Astrocyte (in vitro differentiated cells and primary cell): ENCODE results near the gene MKNK1. TPM values are rescaled to one million over a fixed set of nuclear protein-coding genes. Genes with fewer than 3 reads are reported as not detected.

ENCODE experiments used
- DNase-seq: peaks from one replicate; pipeline ENCODE4 v3.0.0-alpha.2; 2010; ENCODE audit warnings: low read depth
- FAIRE-seq: peaks from 2 replicates; lab custom pipeline; 2011; peaks lifted over from hg19 to GRCh38; lab: Jason Lieb, UNC
- H2AFZ ChIP-seq: 2 replicates; pipeline ENCODE4 v1.6.0; 2012; ENCODE audit warnings: low read depth, low read length, inconsistent platforms
- H3K27ac ChIP-seq: 2 replicates; pipeline ENCODE4 v1.5.1; 2011; ENCODE audit warnings: low read depth, low read length, inconsistent platforms
- H3K27me3 ChIP-seq: 2 replicates; pipeline ENCODE4 v1.6.0; 2011; ENCODE audit warnings: low read length, inconsistent platforms; ENCODE audit not compliant: insufficient read depth
- H3K36me3 ChIP-seq: 2 replicates; pipeline ENCODE4 v1.5.1; 2011; ENCODE audit warnings: low read length, inconsistent platforms; ENCODE audit not compliant: insufficient read depth
- H3K4me1 ChIP-seq: 2 replicates; pipeline ENCODE4 v1.5.1; 2011; ENCODE audit warnings: low read length, inconsistent platforms; ENCODE audit not compliant: insufficient read depth
- H3K4me2 ChIP-seq: 2 replicates; pipeline ENCODE4 v1.6.0; 2012; ENCODE audit warnings: low read length, inconsistent platforms
- H3K4me3 ChIP-seq: 2 replicates; pipeline ENCODE4 v1.5.1; 2011; ENCODE audit warnings: low read depth, mild to moderate bottlenecking, low read length, inconsistent platforms; ENCODE audit not compliant: insufficient read depth
- H3K79me2 ChIP-seq: 2 replicates; pipeline ENCODE4 v1.6.0; 2012; ENCODE audit warnings: mild to moderate bottlenecking, low read length, inconsistent platforms; ENCODE audit not compliant: insufficient read depth
- H3K9ac ChIP-seq: 2 replicates; pipeline ENCODE4 v1.6.0; 2012; ENCODE audit warnings: mild to moderate bottlenecking, low read length, inconsistent platforms
- H3K9me3 ChIP-seq: 2 replicates; pipeline ENCODE4 v1.5.1; 2012; ENCODE audit warnings: low read depth, mild to moderate bottlenecking, low read length, inconsistent platforms; ENCODE audit not compliant: insufficient read depth
- H4K20me1 ChIP-seq: 2 replicates; pipeline ENCODE4 v1.6.0; 2012; ENCODE audit warnings: low read length, inconsistent platforms; ENCODE audit not compliant: insufficient read depth
- H3K27ac Mint-ChIP-seq: one replicate; pipeline ENCODE4 v1.8.0; 2021; ENCODE audit warnings: mild to moderate bottlenecking, mixed read lengths; ENCODE audit not compliant: unreplicated experiment
- H3K27me3 Mint-ChIP-seq: one replicate; pipeline ENCODE4 v1.8.0; 2021; ENCODE audit warnings: low read depth, mixed read lengths; ENCODE audit not compliant: unreplicated experiment
- H3K36me3 Mint-ChIP-seq: one replicate; pipeline ENCODE4 v1.8.0; 2021; ENCODE audit warnings: low read depth, mixed read lengths; ENCODE audit not compliant: unreplicated experiment
- H3K4me1 Mint-ChIP-seq: one replicate; pipeline ENCODE4 v1.8.0; 2021; ENCODE audit warnings: low read depth, mixed read lengths; ENCODE audit not compliant: unreplicated experiment
- H3K4me3 Mint-ChIP-seq: one replicate; pipeline ENCODE4 v1.8.0; 2021; ENCODE audit warnings: mild to moderate bottlenecking, moderate library complexity, mixed read lengths; ENCODE audit not compliant: unreplicated experiment
- H3K9me3 Mint-ChIP-seq: one replicate; pipeline ENCODE4 v1.8.0; 2021; ENCODE audit warnings: mild to moderate bottlenecking, mixed read lengths; ENCODE audit not compliant: unreplicated experiment
- EZH2 ChIP-seq: IDR thresholded peaks from 2 replicates; pipeline ENCODE4 v1.6.1; 2012; ENCODE audit warnings: mild to moderate bottlenecking, low read length, inconsistent platforms; ENCODE audit not compliant: insufficient read depth
- total RNA-seq: library from RNA; stranded (reverse); gene quantifications from 2 replicates; pipeline ENCODE4 v1.2.1, GENCODE V29; 2021
- TF ChIP-seq, protein P1 (sequence below): IDR thresholded peaks from 2 replicates; pipeline ENCODE4 v1.5.1; 2011; ENCODE audit warnings: low read depth, mild to moderate bottlenecking, inconsistent platforms, low read length, moderate library complexity; ENCODE audit not compliant: insufficient read depth

MKNK1 gene
- total RNA-seq, 1 donor from 2014 or later = 26.9 TPM

DNA sequence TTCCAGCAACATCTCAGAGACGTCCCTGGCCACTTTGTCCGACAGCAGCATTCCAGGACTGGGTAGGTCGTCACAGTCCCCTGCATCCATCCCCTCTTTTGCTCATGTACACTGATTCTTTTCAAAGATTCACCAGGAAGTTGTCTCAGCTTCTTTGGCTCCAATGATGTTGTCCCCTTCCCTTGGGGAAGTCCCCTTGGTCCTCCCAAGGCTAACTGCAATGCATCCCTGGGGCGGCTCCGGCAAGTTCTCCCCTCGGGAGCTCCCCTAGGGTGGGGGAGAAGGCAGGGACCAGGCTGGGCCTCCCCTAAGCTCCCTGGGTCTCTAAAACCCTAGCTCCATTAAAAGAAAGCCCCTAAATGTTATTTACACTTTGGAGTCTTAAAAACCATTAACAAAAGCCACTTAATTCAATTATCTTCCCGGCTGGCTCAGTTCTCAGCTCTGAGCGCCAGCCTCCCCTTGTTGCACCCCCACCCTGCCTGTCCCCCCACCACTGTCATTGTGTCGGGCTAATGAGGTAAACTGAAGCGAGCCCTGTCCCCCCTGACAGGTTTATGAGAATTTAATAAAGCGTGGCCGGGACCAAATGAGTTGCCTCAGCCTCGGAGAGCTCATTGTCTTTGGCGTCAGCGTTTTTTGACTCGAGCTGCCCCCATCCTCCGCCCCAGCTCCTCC lies 77.9 kb downstream of the MKNK1 start:
- FAIRE-seq (no peak), DNase-seq (no peak)
- H3K27ac Mint-ChIP-seq = no peak overlapping the region
- TF ChIP-seq, protein P1, sequence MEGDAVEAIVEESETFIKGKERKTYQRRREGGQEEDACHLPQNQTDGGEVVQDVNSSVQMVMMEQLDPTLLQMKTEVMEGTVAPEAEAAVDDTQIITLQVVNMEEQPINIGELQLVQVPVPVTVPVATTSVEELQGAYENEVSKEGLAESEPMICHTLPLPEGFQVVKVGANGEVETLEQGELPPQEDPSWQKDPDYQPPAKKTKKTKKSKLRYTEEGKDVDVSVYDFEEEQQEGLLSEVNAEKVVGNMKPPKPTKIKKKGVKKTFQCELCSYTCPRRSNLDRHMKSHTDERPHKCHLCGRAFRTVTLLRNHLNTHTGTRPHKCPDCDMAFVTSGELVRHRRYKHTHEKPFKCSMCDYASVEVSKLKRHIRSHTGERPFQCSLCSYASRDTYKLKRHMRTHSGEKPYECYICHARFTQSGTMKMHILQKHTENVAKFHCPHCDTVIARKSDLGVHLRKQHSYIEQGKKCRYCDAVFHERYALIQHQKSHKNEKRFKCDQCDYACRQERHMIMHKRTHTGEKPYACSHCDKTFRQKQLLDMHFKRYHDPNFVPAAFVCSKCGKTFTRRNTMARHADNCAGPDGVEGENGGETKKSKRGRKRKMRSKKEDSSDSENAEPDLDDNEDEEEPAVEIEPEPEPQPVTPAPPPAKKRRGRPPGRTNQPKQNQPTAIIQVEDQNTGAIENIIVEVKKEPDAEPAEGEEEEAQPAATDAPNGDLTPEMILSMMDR = no peak
- TF ChIP-seq EZH2 = no peak
- H2AFZ ChIP-seq = no peak overlapping the region
- H3K9me3 ChIP-seq = no peaks in the 10 kb centered on the region
- peaks cover 58% of the 10 kb centered on the region for H3K27me3 Mint-ChIP-seq
- H3K9me3 Mint-ChIP-seq = peaks cover under 1% of the 10 kb centered on the region
- H3K4me1 ChIP-seq = peaks cover 14% of the 10 kb centered on the region
- no peak overlapping the region for H3K27ac ChIP-seq
- H3K27me3 ChIP-seq = peaks cover 35% of the 10 kb centered on the region
- H3K4me1 Mint-ChIP-seq = peaks cover 18% of the 10 kb centered on the region
- no peak overlapping the region for H3K9ac ChIP-seq
- no peak overlapping the region for H3K4me3 ChIP-seq
- no peaks in the 10 kb centered on the region for H3K79me2 ChIP-seq
- no peaks in the 10 kb centered on the region for H3K36me3 ChIP-seq
- no peaks in the 10 kb centered on the region for H4K20me1 ChIP-seq
- H3K4me3 Mint-ChIP-seq = no peak overlapping the region
- H3K4me2 ChIP-seq = no peak overlapping the region
- peaks cover 3% of the 10 kb centered on the region for H3K36me3 Mint-ChIP-seq

DNA sequence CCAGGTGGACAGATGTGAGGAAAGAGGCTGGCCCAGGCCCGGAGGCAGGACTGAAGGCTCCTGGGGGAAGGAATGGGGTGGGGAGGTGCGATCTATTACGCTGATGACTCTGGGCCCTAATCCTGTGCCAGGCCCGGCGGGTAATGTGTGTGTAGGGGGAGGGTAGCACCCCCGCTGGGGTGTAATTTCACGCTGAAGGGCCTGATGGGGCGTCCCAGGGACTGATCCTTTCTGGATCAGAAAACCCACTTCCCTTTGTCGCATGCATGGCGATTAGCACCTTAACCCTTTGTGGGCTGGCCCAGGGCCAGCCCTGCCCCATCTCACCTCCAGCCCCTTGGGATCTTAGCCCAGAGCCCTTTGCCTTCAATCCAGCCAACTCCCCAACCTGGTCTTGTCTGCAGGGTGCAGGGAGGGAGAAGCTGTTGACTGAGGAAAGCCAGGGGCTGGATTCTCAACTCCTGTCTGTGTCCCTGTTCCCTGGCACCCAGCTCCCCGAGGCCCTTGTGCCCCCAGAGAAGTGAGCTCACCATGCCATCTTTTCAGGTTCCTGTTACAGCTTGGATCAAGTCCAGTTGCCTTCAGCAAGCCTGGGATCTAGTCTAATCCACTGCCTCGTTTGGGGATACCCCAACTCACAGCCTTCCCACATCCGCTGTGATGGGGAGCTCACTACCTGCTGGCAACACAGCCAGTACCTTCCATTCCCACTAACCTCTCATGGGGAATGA lies 78.7 kb downstream of the MKNK1 start:
- H3K4me2 ChIP-seq = no peak overlapping the region
- H3K4me1 Mint-ChIP-seq = peaks cover 24% of the 10 kb centered on the region
- H4K20me1 ChIP-seq = no peaks in the 10 kb centered on the region

More for the DNA sequence above, 78.7 kb downstream of the MKNK1 start:
- Mint-ChIP-seq H3K9me3 (no peaks in the 10 kb centered on the region), H3K36me3 (no peaks in the 10 kb centered on the region), H3K27ac (peak overlapping the region; percentile 41), H3K4me3 (no peak overlapping the region), H3K27me3 (peaks cover 51% of the 10 kb centered on the region)
- Histone ChIP-seq H3K4me3 (no peak overlapping the region), H3K36me3 (no peaks in the 10 kb centered on the region), H3K9me3 (no peaks in the 10 kb centered on the region), H3K79me2 (no peaks in the 10 kb centered on the region), H3K27ac (no peak overlapping the region), H3K4me1 (peaks cover 21% of the 10 kb centered on the region), H2AFZ (no peak overlapping the region), H3K9ac (no peak overlapping the region), H3K27me3 (peaks cover 34% of the 10 kb centered on the region)
- FAIRE-seq (no peak), DNase-seq (no peak)
- TF ChIP-seq EZH2 = no peak
- TF ChIP-seq, protein P1 = no peak
